ENCODE data around the gene CCNT1.
"Not testable (repeated sequence)": the region's sequence is repeated elsewhere in the genome, so short reads cannot be mapped to it uniquely, and the experiment has no call there.

The CCNT1 gene

DNA sequence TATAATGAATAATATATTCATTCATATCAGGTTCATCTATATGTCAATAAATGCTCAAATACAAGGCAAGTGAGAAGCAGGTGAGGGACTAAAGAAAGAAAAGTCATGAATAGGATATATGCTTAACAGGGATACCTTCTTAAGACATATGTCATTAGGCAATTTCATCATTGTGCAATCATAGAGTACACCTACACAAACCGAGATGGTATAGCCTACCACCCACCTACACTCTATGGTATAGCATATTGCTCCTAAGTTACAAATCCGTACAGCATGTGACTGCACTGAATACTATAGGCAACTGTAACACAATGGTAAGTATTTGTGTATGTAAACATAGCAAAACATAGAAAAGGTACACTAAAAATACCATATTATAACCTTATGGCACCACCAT is 73.5 kb downstream of the CCNT1 start:
- no peak overlapping the region for H3K4me3 ChIP-seq (replicated peaks; ENCODE audit: low read depth, low read length)
- TF ChIP-seq, protein P1, sequence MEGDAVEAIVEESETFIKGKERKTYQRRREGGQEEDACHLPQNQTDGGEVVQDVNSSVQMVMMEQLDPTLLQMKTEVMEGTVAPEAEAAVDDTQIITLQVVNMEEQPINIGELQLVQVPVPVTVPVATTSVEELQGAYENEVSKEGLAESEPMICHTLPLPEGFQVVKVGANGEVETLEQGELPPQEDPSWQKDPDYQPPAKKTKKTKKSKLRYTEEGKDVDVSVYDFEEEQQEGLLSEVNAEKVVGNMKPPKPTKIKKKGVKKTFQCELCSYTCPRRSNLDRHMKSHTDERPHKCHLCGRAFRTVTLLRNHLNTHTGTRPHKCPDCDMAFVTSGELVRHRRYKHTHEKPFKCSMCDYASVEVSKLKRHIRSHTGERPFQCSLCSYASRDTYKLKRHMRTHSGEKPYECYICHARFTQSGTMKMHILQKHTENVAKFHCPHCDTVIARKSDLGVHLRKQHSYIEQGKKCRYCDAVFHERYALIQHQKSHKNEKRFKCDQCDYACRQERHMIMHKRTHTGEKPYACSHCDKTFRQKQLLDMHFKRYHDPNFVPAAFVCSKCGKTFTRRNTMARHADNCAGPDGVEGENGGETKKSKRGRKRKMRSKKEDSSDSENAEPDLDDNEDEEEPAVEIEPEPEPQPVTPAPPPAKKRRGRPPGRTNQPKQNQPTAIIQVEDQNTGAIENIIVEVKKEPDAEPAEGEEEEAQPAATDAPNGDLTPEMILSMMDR (IDR thresholded peaks at IDR 0.05; ENCODE audit: low read depth, low read length, missing control alignments): no peak
- no peak for DNase-seq (ENCODE audit: extremely low read depth, low read depth)

GRCh38 chr12:48641752-48642555 is 74.6 kb downstream of the CCNT1 start:
- DNase-seq (ENCODE audit: extremely low read depth, low read depth); H3K4me3 ChIP-seq (replicated peaks; ENCODE audit: low read depth, low read length): not testable (repeated sequence)

GRCh38 chr12:48640854-48641253 is 75.7 kb downstream of the CCNT1 start:
- TF ChIP-seq, protein P1 (IDR thresholded peaks at IDR 0.05; ENCODE audit: low read depth, low read length, missing control alignments): no peak
- no peak for DNase-seq (ENCODE audit: extremely low read depth, low read depth)

GRCh38 chr12:48640428-48640827 is 76.1 kb downstream of the CCNT1 start:
- no peak overlapping the region for H3K4me3 ChIP-seq (replicated peaks; ENCODE audit: low read depth, low read length)
- TF ChIP-seq, protein P1 (IDR thresholded peaks at IDR 0.05; ENCODE audit: low read depth, low read length, missing control alignments): no peak
- no peak for DNase-seq (ENCODE audit: extremely low read depth, low read depth)

More at GRCh38 chr12:48640854-48641253, 75.7 kb downstream of the CCNT1 start:
- no peak overlapping the region for H3K4me3 ChIP-seq (replicated peaks; ENCODE audit: low read depth, low read length)
